Activated CD4-positive, alpha-beta T cell treated with anti-CD3 and anti-CD28 coated beads for 48 hours (primary cell): ENCODE results near the gene GAPDH.
"Not testable (repeated sequence)": the region's sequence is repeated elsewhere in the genome, so short reads cannot be mapped to it uniquely, and the experiment has no call there.

ENCODE experiments used
- DNase-seq: peaks from one replicate; pipeline ENCODE4 v3.0.0-alpha.2; 2020

Gene GAPDH

GRCh38 chr12:6533923-6534694, at the start of gene GAPDH:
Gene GAPDH (plus strand): TSS chr12:6534517. CDS start chr12:6534833, 316 bp downstream.
- DNase-seq: peak; percentile 93

- DNase-seq: no peak
These were observed 46.1 kb upstream of the GAPDH start for GRCh38 chr12:6488240-6488639.

- DNase-seq: no peak
These were observed 44.9 kb upstream of the GAPDH start for GRCh38 chr12:6489449-6489848.

- not testable (repeated sequence) for DNase-seq
These were observed 43.6 kb upstream of the GAPDH start for GRCh38 chr12:6490673-6491072.

GRCh38 chr12:6492838-6493496, 41.4 kb upstream of the GAPDH start, which contains the start of gene MRPL51:
Gene MRPL51 (minus strand): TSS chr12:6493262. CDS start chr12:6493136, 126 bp downstream.
- peak; percentile 99 for DNase-seq

GRCh38 chr12:6493497-6494257, 40.6 kb upstream of the GAPDH start, which contains the start of gene NCAPD2:
Gene NCAPD2 (plus strand): TSS chr12:6494102. CDS start chr12:6495099, 997 bp downstream.
- peak; percentile 97 for DNase-seq

- DNase-seq: no peak
These were observed 40.0 kb upstream of the GAPDH start for GRCh38 chr12:6494258-6494743.

- DNase-seq: no peak
These were observed 39.3 kb upstream of the GAPDH start for GRCh38 chr12:6494968-6495367.

- DNase-seq: not testable (repeated sequence)
These were observed 37.0 kb upstream of the GAPDH start for GRCh38 chr12:6497291-6497690.

- no peak for DNase-seq
These were observed 33.9 kb upstream of the GAPDH start for GRCh38 chr12:6500466-6500865.

GRCh38 chr12:6507102-6507998, 27.0 kb upstream of the GAPDH start:
- no peak for DNase-seq

GRCh38 chr12:6508087-6508486, 26.2 kb upstream of the GAPDH start:
- DNase-seq: no peak

- DNase-seq: no peak
These were observed 14.1 kb upstream of the GAPDH start for GRCh38 chr12:6520186-6520585.

- no peak for DNase-seq
These were observed 12.1 kb upstream of the GAPDH start for GRCh38 chr12:6522193-6522592.

- no peak for DNase-seq
These were observed 10.6 kb upstream of the GAPDH start for GRCh38 chr12:6523708-6524107.

- DNase-seq: no peak
These were observed 9.7 kb upstream of the GAPDH start for GRCh38 chr12:6524648-6525047.

- no peak for DNase-seq
These were observed 8.1 kb upstream of the GAPDH start for GRCh38 chr12:6526201-6526600.

- no peak for DNase-seq
These were observed 7.4 kb upstream of the GAPDH start for GRCh38 chr12:6526766-6527525.

GRCh38 chr12:6527711-6528110, 6.6 kb upstream of the GAPDH start:
- no peak for DNase-seq

- DNase-seq: no peak
These were observed 5.6 kb upstream of the GAPDH start for GRCh38 chr12:6528539-6529235.

GRCh38 chr12:6529291-6529737, 5.0 kb upstream of the GAPDH start:
- DNase-seq: no peak
